Esophagus squamous epithelium (tissue), 4 donors: ENCODE measurements around the gene CCDC97.

Experiments
- CTCF ChIP-seq, 6 experiments: fragments of 450-650 bp in 4 of 6; fragments of 200-600 bp in 2 of 6; sonication (generic) in 2 of 6; IDR thresholded peaks; one replicate each; pipeline ENCODE4 v1.5.1; 2016 to 2019; ENCODE audit warnings: antibody characterized with exemption in 6 of 6, mild to moderate bottlenecking in 4 of 6, moderate library complexity in 4 of 6
- POLR2A ChIP-seq, 4 donors: fragments of 450-650 bp; IDR thresholded peaks; one replicate each; pipeline ENCODE4 v1.6.1; 2017; ENCODE audit warnings: antibody characterized with exemption in 4 of 4, mild to moderate bottlenecking in 4 of 4, moderate library complexity in 3 of 4

GRCh38 chr19:41322451-41322850 lies 12.5 kb downstream of the CCDC97 start:
- TF ChIP-seq CTCF (IDR thresholded peaks at IDR 0.05) (no peak), POLR2A (IDR thresholded peaks at IDR 0.05) (no peak)
